Fibroblast of mammary gland (primary cell): ENCODE data around the gene ADAM10.

Experiments used
- DNase-seq: peaks from one replicate; pipeline ENCODE4 v3.0.0-alpha.2; 2010; ENCODE audit warnings: low read depth
- H3K4me3 ChIP-seq: 2 replicates; pipeline ENCODE4 v1.5.1; 2011; ENCODE audit warnings: low read depth, mild to moderate bottlenecking, low read length, moderate library complexity; ENCODE audit not compliant: control insufficient read depth
- TF ChIP-seq, protein P1 (sequence below): conservative IDR thresholded peaks from 2 replicates; pipeline ENCODE4 v1.5.1; 2011; ENCODE audit warnings: low read depth, low read length, inconsistent platforms; ENCODE audit not compliant: control insufficient read depth, insufficient read depth

Gene ADAM10

DNA sequence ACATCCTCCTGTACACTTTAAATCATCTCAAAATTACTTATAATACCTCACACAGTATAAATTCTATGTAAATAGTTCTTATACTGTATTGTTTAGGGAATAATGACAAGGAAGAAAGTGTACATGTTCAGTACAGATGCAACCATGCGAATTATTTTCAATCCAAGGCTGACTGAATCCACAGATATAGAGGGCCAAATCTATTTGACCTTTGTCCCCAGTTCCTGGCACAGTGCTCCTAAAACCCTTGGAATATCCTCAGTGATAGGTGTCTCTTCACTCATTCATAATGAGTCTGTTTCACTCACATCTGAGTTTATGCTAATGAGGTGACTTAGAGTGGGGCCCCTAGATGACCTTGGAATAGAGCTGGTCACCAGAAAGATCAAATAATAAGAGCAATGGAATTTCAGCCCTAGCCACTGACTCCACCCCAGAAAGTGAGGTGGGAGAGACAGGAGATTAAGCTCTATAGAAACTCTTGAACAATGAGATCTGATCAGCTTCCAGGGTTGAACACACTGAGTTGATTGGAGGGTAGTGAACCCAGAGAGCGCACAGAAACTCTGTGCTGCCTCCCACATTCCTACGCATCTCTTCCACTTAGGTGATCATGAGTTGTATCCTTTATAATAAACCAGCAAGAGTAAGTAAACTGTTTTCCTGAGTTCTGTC is 65.3 kb downstream of the ADAM10 start:
- DNase-seq: no peak
- TF ChIP-seq, protein P1, sequence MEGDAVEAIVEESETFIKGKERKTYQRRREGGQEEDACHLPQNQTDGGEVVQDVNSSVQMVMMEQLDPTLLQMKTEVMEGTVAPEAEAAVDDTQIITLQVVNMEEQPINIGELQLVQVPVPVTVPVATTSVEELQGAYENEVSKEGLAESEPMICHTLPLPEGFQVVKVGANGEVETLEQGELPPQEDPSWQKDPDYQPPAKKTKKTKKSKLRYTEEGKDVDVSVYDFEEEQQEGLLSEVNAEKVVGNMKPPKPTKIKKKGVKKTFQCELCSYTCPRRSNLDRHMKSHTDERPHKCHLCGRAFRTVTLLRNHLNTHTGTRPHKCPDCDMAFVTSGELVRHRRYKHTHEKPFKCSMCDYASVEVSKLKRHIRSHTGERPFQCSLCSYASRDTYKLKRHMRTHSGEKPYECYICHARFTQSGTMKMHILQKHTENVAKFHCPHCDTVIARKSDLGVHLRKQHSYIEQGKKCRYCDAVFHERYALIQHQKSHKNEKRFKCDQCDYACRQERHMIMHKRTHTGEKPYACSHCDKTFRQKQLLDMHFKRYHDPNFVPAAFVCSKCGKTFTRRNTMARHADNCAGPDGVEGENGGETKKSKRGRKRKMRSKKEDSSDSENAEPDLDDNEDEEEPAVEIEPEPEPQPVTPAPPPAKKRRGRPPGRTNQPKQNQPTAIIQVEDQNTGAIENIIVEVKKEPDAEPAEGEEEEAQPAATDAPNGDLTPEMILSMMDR: no peak

DNA sequence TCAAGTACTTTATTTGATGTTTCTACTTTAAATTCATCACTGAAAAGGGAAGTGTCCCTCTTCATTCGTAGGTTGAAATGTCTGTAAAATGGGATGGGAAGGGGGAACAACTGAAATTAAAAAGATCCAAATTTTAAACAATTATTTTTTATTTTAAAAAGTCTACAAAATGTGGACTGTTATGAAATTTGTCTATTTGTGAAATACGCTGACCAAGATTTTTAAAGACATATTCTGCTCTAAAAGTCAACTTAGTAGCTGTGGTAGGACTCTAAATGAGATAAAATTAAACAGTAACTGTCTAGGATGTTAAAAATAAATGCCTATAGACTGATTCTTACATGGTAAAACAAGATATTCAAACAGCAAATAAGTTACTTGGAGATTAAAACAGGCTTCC is 67.3 kb downstream of the ADAM10 start:
- DNase-seq: no peak
- TF ChIP-seq, protein P1: no peak
- no peak overlapping the region for H3K4me3 ChIP-seq

More for the DNA sequence above, 65.3 kb downstream of the ADAM10 start:
- H3K4me3 ChIP-seq: no peak overlapping the region

DNA sequence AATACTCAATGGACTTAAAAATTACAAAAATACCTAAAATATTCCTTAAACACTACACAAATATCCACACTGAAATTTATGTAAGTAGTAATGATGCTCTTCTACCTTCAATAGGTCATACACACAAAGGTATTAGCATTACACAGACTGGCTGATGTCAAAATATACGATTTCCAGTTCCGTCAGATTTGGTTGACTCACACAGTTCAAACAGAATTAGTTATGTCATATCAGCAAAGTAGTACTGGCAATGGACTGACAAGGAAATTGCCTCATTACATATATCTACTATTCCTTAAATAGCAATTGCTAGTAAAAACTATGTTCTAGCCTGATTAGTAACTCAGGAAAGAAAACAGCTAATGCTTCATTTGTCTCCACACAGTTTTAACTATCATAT is 70.8 kb downstream of the ADAM10 start:
- no peak overlapping the region for H3K4me3 ChIP-seq
- peak; percentile 17 for DNase-seq
- TF ChIP-seq, protein P1: no peak

DNA sequence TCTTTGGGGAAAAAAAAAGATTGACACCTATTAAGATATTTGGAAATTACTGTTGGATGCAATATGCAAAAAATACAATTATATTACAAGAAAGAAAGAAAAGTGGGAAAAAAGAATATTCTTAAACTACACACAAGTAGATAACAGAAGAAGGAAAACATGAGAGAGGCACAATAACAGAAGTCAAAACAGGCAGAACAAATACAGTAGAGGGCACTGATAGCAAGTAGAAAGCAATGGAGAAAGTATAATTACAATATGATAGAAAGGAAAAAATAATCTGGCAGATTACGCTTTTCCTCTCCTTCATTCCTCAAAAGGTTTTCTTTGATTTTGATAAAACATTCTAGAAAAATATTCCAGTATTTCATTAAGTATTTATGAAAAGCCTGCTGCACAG is 72.1 kb downstream of the ADAM10 start:
- H3K4me3 ChIP-seq: no peak overlapping the region
- TF ChIP-seq, protein P1: no peak
- DNase-seq: no peak

DNA sequence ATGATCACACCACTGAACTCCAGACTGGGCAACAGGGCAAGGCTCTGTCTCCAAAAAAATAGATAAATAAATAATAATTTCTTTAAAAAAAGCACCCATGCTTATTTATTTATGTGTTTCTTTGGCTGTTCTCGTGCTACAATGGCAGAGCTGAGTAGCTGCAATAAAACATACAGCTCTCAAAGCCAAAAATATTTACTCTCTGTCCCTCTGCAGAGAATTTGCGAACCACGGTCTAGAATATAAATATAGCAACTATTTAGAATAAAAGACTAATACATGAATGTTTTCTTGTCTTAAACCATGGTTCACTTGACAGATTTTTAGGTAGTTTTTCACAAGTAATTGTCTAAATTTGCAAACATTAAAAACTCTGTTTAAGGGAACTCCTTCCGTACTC is 72.7 kb downstream of the ADAM10 start:
- H3K4me3 ChIP-seq: no peak overlapping the region
- TF ChIP-seq, protein P1: no peak
- DNase-seq: no peak

DNA sequence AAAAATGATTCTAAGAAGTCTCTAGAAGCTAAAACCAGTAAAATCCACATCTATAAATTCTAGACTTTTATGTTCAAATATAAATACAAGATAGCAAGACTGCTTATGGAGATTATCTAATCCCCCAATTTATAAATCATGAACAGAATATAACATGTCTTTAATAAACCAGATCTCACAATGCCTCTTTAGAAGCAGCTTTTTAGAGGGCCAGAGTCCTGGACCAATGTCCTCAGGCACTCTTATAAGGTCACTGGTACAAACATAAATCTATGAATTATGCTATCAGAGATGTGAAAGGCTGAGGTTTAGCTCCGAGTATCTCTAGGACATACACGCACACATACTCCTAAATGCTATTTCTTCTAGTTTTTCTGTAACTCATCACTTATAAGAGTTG is 78.3 kb downstream of the ADAM10 start:
- TF ChIP-seq, protein P1: no peak
- DNase-seq: no peak
- H3K4me3 ChIP-seq: no peak overlapping the region

DNA sequence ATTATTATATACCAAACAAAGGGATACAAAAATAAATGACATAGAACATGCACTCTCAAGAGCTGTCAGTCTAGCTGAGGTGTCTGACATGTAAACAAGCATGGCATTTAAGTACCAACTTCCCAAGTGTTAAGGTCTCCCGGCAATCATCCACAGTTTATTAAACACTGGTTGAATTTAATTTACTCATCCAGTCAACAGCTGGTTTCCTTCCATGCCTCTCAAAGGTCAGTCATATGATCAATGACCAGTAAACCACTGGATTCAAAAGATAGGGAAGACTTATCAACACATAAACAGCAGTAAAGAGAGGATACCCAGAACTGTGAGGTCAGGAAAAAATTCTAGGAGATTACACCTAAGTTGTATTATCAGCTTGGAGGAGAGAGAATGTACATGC is 80.4 kb downstream of the ADAM10 start:
- no peak overlapping the region for H3K4me3 ChIP-seq
- TF ChIP-seq, protein P1: no peak

More for the DNA sequence above, 80.4 kb downstream of the ADAM10 start:
- DNase-seq: peak; percentile 7
